Omental fat pad (tissue), 4 donors: Measurements from ENCODE around the gene CARD14. TPM values are rescaled to one million over a fixed set of nuclear protein-coding genes. Genes with fewer than 3 reads are reported as not detected.

Experiments used
- ATAC-seq: fragments of 150-250 bp; one replicate; pipeline ENCODE4 v1.9.1; 2016; ENCODE audit warnings: mild to moderate bottlenecking, moderate library complexity; ENCODE audit not compliant: low FRiP score
- DNase-seq: peaks from one replicate; pipeline ENCODE4 v3.0.0-alpha.2; 2019; ENCODE audit warnings: low spot score
- total RNA-seq, 4 donors: library from RNA; depleted of rRNA; stranded (reverse); fragments of >200 nt; gene quantifications; one replicate each; pipeline ENCODE4 v1.1.0, GENCODE V29; 2016
- TF ChIP-seq, protein P1 (sequence below), 3 donors: fragments of 450-650 bp; IDR thresholded peaks; one replicate each; pipeline ENCODE4 v1.5.1; 2016 to 2017; ENCODE audit warnings: antibody characterized with exemption in 3 of 3, mild to moderate bottlenecking in 3 of 3, moderate library complexity in 2 of 3

CARD14 gene
- total RNA-seq, 4 donors from 2014 or later: 0.37 to 0.63 TPM; not detected in 2

DNA sequence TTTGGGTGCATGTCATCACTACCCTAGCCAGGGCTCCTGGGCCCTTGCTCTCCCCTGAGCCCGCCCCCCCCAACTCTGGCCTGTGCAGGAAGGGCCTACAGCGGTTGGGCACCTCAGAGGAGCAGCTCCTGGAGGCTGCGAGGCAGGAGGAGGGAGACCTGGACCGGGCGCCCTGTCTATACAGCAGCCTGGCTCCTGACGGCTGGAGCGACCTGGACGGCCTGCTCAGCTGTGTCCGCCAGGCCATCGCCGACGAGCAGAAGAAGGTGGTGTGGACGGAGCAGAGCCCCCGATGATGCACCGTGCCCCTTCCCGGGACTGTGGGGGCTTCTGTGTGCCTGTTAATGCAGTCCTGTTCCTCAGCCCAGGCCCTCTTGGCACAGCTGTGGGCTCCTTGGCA lies 38.2 kb downstream of the CARD14 start:
- TF ChIP-seq, protein P1, sequence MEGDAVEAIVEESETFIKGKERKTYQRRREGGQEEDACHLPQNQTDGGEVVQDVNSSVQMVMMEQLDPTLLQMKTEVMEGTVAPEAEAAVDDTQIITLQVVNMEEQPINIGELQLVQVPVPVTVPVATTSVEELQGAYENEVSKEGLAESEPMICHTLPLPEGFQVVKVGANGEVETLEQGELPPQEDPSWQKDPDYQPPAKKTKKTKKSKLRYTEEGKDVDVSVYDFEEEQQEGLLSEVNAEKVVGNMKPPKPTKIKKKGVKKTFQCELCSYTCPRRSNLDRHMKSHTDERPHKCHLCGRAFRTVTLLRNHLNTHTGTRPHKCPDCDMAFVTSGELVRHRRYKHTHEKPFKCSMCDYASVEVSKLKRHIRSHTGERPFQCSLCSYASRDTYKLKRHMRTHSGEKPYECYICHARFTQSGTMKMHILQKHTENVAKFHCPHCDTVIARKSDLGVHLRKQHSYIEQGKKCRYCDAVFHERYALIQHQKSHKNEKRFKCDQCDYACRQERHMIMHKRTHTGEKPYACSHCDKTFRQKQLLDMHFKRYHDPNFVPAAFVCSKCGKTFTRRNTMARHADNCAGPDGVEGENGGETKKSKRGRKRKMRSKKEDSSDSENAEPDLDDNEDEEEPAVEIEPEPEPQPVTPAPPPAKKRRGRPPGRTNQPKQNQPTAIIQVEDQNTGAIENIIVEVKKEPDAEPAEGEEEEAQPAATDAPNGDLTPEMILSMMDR (IDR thresholded peaks at IDR 0.05): no peak
- DNase-seq (no peak), ATAC-seq (no peak)

DNA sequence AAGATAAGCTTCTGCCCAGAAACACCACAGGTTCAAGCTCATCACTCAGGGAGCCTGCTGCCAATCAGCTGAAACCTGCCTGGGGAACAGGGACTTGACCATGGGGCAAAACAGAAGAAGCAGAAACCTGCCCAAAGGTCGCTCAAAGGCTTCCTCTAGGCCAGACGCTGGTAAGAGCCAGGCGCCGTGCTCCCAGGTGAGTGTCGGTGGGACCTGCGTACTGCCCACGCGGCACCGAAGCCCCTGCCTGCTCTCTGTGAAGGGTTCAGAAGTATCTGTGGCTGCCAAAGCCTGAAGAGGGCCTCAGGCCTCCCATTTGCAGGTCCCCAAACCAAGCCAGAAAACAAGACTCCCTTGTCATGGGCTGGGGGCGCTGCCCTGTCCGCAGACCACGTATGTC lies 39.9 kb downstream of the CARD14 start:
- DNase-seq (no peak), ATAC-seq (no peak)
- TF ChIP-seq, protein P1 (IDR thresholded peaks at IDR 0.05): no peak

DNA sequence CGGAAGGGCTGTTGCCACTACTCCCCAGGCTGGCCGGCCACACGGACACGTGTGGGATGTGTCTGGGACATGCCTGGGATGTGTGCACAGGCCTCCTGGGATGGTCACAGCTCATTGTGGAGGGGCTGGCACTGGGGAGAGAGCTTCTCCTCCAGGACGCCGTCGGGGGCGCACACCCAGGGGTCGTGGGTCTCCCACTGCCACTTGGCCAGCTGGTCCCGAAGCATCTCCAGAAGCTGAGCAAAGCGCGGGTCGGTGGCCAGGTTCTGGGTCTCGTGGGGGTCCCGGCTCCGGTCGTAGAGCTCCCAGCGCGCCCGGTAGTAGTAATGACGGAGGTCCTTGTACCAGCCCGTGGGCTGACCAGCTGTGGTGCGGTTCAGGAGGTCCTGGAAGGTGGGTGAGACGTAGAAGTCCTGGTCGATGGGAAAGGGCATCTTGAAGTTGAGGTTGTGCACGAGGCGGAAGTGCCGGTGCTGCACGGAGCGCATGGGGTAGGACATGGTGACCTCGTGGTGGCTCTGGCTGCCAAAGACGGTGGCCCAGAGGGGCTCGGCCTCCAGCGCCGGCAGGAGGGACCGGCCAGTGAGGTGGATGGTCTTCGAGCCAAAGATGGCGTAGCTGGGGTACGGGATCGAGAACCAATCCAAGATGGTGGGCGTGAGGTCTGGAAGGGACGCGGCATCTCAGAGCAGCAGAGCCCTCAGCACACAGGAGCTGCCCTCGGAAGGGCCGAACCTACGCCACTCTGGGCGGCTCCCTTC lies 40.7 kb downstream of the CARD14 start:
- TF ChIP-seq, protein P1 (IDR thresholded peaks at IDR 0.05): no peak
- ATAC-seq (no peak), DNase-seq (no peak)

DNA sequence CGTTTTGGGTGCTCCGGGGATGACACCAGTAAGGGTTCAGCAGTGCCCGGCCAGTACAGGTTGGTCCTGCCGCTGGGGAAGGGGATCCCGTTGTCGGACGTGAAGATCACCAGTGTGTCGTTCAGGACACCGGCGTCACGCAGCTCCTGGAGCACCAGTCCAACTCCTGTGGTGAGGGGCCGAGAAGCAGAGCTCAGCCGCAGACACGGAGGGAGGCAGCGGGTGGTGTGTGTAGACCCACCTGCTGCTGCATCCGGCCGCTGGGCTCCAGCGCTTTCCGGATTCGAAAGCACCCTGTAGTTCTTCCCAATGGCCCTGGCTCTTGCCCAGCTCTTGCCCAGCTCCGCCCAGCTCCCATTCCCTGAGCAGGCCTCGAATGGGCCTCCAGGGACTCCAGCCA lies 42.3 kb downstream of the CARD14 start:
- ATAC-seq (no peak), DNase-seq (no peak)
- TF ChIP-seq, protein P1 (IDR thresholded peaks at IDR 0.05): no peak

DNA sequence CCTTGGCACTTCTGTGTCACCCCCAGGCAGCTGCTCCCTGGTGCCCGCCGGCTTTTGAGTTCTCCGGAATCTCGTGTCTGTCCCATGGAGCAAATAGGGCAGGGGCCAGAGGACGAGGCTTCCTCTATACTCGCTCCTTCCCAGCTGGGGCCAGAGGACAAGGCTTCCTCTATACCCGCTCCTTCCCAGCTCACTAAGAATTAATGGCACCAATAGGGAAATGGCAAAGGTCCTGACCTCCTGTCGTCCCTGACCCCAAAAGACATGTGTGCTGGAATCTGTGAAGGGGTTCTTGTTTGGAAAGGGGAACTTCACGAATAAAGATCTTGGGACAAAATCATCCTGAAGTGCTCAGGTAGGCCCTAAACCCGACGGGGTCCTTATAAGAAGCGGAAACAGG lies 42.7 kb downstream of the CARD14 start:
- no peak for ATAC-seq
- no peak for DNase-seq
- TF ChIP-seq, protein P1 (IDR thresholded peaks at IDR 0.05): no peak

DNA sequence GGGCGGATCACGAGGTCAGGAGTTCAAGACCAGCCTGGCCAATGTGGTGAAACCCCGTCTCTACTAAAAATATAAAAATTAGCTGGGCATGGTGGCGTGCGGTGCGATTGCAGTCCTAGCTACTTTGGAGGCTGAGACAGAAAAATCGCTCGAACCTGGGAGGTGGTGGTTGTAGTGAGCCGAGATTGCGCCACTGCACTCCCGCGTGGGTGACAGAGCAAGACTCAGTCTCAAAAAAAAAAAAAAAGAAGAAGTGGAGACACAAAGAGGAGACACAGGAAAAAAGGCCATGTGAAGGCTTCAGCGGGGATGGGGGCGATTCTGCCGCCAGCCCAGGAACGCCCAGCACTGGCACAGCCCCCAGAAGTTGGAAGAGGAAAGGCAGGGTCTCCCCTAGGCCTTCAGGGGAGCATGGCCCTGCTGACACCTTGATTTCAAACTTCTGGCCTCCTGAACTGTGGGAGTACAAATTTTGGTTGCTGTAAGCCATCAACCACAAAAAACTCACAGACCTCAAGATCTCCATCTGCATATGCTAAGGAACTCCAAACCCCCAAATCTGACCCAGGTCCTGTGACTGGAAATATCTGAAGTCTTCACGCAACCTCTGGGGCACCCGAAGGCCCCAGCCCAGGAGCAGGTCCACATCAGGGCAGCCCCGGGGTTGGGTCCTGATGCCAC lies 43.3 kb downstream of the CARD14 start:
- TF ChIP-seq, protein P1 (IDR thresholded peaks at IDR 0.05): no peak
- no peak for DNase-seq
- ATAC-seq: no peak

DNA sequence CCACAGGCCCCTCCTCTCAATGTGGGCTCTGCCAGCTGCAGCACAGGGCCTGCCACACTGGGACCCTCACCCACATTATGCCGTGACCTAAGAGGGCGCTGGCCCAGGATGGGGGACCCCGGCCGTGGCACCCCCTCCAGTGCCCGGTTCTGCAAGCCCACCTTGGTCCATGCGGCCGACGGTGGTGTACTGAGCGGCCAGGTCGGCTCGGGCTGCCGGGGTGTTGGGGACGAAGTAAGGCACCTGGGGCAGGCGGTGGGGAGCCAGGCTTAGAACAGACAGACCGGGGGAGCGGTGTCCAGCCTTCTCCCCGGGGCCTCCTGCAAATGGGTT lies 43.8 kb downstream of the CARD14 start:
- no peak for ATAC-seq
- no peak for DNase-seq
- TF ChIP-seq, protein P1 (IDR thresholded peaks at IDR 0.05): no peak
